HG03108 (cell line): ENCODE measurements around the gene GRAP.

Experiments
- ATAC-seq: cut with Tn5 transposase; IDR thresholded peaks from one replicate; pipeline ENCODE4 v1.9.1; 2021; ENCODE audit warnings: moderate library complexity; ENCODE audit not compliant: unreplicated experiment

Gene GRAP

DNA sequence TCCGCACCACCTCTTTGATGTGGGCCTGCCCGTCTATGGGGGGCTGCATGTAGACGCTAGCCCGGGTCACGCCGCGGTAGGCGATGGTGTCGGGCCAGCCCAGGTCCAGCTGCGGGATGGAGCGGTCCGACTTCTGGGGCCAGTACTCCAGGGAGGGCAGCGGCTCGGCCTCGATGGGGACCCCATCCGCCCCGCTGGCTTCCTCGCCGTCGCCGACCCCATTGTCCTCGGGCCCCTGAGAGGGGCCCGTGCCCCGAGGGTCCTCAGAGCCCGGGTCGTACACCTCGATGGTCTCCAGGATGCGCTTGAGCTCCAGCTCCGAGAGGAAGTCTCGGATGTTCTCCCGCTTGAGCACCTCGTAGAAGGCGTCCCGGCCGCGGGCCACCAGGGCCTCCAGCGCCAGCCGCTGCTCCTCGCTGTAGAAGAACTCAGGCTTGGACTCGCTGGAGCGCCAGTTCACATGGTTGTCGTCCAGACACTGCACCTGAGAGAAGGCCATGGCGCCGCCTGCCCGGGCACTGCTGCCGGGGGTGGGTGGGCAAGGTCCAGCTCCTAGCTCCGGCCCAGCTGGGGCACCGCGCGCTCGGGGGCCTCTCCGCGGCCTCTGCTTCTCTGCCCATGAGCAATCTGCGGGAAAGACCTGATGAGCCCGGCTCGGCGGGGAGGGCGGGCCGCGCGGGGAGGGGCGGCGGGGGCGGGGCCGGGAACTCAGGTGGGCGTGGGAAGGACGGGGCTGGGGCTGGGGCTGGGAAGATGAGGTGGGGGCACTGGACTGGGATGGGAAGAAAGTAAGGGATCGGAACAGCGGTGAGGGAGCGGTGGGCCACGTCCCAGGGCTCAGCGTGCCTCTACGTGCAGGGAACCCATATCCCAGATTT, 43.0 kb downstream of the GRAP start:
- no peak for ATAC-seq

GRCh38 chr17:19002805-19003542, 43.8 kb downstream of the GRAP start:
- ATAC-seq, result no peak

DNA sequence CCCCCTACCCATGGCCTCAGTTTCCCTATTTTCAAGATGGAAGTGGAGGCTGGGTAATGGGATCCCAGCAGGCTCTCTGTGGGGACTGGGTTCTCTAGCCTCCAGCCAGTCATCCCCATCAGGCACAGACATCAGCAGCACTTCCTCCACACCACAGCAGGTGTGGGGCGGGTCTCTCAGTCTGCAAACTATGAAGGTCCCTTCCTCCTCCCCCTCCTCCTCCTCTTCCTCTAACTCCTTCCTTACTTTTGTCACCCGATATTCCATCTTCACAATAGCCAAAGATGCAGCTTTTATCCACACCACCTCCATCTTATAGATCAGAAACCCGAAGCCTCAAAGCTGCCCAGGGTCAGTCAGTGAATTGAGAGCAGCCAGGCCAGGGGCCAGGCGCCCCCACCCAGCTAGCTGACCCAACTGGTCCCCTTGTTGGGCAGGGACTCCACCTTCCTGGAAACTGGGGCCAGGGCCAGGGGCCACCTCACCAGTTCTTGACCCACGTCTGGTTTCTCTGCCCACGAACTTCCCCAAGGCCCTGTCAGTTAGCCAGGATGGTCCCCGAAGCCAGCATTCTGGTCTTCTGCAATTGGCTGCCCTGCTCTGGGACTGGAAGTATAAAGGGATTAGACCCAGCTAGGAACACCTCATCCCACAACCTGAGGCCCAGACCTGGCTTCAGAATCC, 44.7 kb downstream of the GRAP start:
- no peak for ATAC-seq

DNA sequence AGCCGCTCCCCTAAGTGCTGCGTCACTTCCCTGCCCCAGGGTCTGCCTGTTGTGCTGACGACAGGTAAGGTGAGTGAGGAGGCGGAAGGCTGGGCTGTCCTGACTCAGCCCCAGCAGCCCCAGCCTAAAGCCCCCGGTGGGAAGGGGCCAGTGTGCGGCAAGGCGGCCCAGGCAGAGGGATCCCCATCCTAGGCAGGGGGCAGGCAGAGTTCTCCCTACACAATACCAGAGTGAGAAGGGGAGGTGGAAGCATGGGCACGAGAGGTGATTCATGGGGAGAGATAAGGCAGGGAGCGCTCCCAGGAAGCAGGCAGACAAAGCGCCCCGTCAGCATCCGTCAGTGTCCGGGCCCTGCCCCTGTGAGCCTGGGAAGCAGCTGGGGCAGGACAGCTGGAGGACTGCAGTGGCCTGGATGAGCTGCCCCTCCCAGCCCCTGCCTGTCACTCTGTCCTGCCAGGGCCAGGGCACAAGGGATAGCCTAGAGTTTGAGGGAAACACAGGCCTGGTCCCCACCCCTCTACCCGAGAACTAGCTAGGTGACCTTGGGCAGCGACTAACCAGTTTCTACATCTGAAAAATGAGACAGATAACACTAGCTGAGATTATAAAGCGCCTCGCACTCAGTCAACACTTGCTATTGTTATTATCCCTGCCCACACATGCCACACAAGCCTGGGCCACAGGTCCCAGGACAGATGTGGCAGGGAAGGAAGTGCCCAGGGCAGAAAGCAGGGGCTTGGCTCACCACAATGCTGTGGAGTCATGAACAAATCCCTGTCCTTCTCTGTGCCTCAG, 46.0 kb downstream of the GRAP start:
- ATAC-seq, result no peak

DNA sequence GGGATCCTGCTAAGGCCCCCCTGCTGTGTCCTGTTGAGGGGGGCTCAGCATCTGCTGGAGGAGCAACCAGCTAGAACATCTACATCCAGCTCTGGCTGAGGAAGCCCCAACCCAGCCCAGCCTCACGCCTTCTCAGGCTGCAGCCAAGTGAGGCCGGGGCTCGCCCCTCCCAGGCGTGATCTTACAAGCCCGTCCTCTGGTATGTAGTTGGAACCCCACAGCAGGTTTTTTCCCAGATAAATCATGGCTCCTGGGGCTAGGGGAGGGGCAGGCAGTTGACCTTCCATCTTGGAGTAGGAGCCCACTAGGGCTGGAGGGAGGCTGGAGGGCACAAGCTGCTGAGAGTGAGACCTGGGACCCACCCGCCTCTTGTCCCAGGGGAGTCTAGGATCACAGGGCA, 46.8 kb downstream of the GRAP start:
- ATAC-seq, result no peak

- no peak for ATAC-seq
Observed at GRCh38 chr17:18999394-18999793, 47.4 kb downstream of the GRAP start.

- no peak for ATAC-seq
Observed at GRCh38 chr17:18997650-18998196, 49.0 kb downstream of the GRAP start.

GRCh38 chr17:18996458-18996857, 50.3 kb downstream of the GRAP start:
- no peak for ATAC-seq

DNA sequence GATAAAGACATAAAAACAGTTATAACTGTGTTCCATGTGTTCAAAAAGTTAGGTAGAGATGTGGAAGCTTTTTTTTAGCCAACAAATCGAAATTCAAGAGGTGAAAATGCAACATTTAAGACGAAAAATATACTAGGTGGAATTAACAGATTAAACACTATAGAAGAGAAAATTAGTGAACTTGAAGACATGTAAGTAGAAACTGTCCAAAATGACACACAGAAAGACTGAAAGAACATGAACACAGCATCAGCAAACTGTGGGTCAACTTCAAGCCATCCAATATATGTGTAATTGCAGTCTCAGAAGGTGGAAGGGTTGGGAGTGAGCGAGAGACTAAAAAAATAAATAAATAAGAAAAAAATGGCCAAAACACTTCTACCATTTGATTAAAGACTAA, 51.5 kb downstream of the GRAP start:
- no peak for ATAC-seq

GRCh38 chr17:18994631-18995030, 52.1 kb downstream of the GRAP start:
- no peak for ATAC-seq

DNA sequence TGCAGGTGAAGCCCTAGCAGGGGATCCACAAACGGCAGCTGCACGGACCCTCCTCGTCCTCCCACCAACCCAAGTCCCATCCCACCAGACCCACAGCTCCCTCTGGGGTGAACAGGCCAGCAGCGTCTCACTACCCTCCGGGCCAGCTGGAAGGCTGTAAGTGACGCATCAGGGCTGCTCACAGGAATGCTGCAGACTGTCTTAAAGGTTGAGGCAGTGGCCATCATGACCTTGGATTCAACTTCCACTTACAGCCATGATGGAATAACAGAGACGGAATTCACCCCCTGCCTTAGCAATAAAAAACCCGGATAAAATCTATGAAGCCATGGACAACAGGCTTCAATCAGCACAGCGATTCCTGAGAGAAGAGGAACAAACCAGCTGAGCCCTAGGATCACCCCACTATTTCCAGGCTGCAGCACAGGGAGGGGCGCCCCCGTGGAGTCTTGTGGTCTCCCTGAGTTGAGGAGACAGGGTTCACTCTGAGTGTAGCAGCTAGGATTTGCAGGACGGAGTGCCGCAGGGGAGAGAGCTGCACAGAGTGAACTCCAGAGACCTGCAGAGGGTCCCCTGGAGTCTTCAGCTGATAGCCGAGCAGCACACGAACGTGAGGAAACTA, 52.7 kb downstream of the GRAP start:
- no peak for ATAC-seq

GRCh38 chr17:18992454-18993130, 54.2 kb downstream of the GRAP start:
- no peak for ATAC-seq

DNA sequence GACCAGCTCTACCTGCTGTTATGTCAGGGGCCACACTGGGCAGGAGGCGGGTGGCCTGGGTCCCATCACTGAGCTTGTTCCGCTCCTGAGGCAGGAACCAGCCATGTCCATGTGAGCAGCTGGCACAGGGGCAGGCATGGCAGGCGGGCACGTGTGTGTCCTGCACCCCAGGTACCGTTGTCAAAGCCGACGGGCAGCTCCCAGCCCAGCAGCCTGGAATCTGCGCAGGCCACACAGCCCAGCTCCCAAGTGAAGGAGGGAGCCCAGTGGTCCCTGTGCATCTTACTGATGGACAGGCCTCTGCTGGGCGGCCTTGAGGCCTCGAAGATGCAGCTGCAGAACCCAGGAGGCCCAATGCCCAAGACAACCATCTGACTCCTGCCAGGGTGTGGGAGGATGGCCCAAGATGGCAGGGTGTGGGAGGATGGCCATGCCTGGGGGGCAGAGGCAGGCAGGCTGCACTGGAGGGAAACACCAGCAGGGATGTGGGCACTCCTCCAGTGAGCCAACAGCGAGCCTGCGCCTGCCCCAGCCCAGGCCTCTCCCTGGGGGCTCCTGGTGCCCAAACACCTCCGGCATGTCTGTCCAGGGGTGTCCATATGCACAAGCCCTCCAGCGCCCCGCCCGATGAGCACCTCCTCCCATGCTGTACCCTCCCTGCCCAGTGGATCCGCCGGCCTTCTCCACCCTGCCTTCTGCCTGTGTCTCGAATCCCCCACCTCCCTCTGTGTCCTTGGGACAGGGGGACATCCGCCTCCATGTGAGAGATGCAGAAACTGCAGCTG, 55.0 kb downstream of the GRAP start:
- no peak for ATAC-seq

DNA sequence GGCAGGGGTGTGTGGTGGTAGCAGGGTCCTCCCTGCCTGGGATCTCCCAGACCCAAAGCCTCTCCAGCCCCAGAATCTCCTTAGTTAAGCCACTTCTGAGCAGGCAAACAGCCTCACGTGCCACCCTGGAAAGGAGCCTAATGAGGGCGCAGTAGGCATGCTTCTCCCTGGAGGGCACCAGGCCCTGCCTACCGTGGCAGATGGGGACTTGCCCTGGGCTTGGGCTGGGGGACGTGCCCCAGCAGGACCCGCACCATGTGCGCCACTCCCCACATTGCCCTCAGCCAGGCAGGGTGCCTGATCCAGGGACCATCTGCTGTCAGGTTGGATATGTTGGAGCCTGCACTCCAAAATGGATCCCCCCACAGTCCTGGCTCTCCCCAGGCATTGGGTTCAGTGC, 56.4 kb downstream of the GRAP start:
- ATAC-seq, result no peak

GRCh38 chr17:18988546-18989173, 58.1 kb downstream of the GRAP start:
- ATAC-seq, result no peak

DNA sequence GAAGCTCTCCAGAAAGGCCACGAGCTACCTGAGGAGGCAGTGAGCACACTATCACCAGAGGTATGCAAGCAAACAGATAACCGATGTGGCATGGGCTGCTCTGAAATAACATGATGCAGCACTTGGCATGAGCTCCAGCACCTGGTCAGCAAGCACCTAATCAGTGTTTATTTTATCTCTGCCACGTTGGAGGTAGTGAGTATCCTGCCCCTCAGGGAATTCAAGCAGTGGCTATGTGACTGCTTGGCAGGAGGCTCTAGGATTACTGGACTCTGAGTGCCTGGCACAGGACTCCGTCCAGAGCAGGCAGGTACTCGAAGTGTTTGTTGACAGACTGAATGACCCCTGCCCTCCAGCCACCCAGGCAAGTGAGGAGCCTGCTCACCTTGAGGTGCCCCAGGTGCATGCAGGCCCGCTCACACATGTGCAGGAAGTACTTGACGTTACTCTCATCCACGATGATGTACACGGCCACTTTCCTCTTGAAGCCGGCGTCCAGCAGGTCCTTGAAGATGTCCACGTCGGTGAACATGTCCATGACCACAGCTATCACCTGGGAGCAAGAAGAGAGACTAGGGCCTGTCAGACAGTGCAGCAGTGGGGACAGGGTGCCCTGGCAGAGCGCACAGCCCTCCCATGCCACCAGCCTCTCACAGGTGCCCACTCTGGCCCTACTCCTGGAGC, 58.8 kb downstream of the GRAP start:
- ATAC-seq, result no peak

- no peak for ATAC-seq
Observed at GRCh38 chr17:18987230-18987610, 59.5 kb downstream of the GRAP start.
